T follicular helper cell (primary cell): ENCODE measurements around the gene MAN2A1.

Experiments
- DNase-seq: peaks from one replicate; pipeline ENCODE4 v3.0.0-alpha.2; 2020; ENCODE audit warnings: low read depth

Gene MAN2A1

DNA sequence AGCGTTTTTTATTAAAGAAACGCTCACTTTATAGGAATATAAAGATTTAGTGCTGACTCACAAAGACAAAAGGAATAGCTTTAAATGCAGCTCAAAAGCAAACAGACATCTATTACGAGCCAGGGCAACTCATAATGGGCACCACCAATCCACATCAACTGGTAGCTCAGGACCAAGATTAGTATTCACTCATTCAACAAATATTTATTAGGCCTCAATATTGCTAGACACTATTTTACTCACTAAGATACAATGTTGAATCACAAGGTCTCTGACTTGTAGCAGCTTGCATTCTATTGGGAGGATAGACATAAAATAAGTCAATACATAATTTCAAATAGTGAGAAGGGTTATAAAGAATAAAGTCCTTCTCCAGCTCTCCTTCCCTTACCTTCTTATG lies 8.0 kb upstream of the MAN2A1 start:
- DNase-seq: no peak

DNA sequence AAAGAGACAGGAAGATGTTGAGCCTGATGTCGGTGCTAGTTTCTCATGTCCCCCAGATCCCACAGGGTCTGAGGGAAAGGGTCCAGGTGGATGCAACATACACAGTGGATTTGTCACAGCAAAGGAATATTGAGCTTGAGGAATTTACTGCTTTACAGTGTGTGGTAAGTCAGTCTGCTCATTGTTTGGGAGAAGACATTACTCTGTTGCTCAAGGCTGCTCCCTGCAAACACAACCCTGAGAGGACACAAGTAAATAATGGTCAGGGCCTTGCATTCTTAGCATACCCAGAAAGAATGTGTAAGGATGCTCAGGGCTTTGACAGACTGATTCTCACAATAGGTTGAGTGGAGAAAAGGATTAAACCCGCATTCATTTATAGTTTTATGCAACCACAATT lies 7.3 kb upstream of the MAN2A1 start:
- no peak for DNase-seq

DNA sequence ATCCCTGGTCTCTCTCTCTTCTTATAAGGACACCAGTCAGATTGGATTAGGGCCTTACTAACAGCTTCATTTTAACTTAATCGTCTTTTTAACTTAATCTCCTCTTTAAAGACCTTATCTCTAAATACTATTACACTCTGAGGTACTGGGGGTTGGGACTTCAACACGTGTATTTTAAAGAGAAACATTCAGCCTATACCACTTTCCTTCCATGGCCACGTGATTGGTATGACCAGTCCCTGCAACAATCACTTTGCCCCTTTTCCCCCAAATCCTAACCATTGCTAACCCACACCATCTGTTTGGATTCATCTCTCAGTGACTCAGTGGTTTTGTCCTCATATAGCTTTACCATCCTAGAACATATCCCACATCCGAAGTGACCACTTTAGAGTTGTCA lies 3.8 kb upstream of the MAN2A1 start:
- DNase-seq: no peak

DNA sequence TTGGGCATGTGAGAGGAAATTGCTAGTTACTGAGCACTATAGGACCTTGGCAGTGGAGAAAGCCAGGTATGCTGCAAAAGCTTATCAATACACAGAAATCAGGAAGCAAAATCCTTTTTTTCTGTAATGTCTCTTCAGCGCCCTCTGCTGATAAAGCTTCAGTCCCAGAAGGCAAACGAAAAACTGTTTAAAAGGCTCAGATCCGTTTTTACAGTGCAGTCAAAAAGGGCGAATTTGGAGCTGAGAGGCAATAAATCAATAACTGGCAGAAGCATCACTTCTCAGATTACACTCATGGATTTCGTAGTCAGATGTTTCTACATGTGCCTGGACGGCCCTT lies 1.1 kb upstream of the MAN2A1 start:
- DNase-seq: no peak

DNA sequence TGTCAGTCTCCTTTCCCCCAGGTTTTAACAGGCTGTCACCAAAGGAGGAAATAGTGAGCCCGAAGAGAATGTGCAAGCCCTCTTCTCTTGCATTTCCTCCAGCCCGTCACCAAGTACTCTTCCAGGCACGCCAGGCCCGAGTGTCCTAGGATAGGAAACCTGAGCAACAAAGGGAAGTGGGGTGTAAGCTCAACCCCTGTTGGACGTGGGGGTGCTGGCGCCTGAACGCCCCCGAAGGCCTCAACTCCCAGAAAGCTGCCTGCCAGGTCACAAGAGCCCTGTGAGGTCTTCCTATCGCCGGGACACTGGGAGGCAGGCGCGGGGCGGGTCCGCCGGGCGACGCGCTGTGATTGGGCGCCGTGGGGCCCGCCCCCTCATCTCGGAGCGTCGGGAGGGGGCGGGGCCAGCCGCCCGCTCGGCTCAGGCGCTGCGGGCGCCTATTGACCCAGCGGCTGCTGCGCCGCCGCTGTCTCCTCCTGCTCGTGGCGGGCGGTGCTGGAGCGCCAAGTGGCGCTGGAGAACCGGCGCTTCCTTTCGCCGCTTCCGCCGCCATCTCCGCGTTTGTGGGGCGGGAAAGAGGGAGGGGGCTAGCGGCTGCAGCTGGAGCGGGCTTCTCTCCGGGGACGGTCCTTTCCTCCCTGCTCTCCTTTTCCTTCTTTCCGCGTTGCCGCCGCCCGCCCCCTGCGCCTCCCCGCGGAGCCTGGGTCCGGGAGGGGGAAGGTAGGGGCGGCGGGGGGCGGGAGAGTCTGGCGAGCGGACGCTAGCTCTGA lies 572 bp upstream of the MAN2A1 start:
- DNase-seq: peak; percentile 68

DNA sequence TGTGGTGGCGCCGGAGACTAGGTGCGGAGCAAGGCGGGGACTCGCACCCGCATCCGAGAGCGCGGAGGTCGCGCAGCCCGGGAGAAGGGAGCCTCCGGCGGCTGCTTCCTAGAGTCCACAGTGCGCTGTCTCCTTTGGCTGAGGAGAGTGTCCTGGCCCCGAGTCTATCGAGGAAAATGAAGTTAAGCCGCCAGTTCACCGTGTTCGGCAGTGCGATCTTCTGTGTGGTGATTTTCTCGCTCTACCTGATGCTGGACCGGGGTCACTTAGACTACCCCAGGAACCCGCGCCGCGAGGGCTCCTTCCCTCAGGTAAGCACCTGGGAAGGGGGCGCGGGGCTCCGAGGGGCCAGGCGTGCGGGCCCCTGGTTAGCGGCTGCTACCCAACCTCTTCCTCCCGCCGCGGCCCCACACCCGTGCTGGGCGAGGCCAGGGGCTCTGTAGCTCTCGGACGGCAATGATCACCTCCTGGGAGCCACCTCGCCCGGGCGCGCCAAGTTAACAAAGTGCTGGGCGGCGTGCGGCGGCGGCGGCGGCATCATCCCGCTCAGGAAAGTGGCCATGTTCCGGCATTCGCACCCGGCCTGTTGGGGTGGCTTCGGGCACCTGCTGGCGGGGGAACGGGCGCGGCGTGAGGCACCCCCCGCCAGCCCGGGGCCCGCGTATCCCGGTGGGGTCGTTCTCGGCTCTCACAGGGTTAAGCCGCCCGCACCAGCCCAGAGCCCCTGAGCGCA lies 681 bp downstream of the MAN2A1 start:
- peak; percentile 15 for DNase-seq

DNA sequence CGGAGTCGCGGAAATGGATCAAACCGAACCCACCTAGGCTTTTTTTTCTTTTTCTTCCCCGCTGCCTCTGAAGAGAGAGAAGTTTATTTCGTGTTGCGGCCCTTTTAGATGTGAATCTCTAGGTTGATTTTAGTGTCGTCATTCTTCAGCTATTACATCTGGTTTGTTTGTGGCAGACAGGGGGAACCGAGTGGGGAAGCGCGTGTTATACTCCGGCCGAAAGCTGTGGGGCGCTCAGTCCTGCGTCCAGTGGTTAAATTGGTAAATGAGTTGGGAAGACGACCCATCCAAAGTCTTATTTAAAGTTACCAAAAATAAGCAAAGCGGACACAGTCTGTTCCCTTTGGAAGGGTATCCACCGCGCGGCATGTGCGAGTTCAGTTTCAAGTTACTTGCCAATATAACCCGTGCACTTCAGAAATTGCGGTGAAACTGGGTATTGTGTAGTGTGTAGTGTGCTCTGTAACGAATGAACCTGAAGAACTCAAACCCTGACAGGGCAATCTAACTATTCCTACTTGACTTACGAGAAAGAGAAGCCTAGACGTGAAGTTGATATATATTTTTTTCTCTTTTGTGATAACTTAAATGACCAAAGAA lies 1.3 kb downstream of the MAN2A1 start:
- DNase-seq: peak; percentile 24

DNA sequence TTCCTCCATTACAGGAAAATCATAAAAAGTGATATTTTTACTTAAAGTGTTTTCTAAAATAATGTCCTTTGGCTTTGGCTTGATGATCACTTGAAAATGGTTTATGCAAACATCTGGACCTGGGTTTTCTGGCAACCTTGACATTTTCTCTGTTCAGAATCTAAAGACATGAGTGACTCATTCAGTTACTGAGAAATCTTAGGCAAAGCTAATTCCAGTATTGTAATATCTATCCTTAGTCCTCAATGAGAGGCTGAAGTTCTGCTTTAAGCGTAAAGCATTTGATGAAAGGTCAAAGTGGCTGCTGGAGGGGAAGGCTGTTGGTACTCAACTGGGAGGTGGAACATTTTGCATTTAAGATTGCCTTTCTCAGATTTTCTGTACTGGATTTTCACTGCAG lies 2.3 kb downstream of the MAN2A1 start:
- no peak for DNase-seq

DNA sequence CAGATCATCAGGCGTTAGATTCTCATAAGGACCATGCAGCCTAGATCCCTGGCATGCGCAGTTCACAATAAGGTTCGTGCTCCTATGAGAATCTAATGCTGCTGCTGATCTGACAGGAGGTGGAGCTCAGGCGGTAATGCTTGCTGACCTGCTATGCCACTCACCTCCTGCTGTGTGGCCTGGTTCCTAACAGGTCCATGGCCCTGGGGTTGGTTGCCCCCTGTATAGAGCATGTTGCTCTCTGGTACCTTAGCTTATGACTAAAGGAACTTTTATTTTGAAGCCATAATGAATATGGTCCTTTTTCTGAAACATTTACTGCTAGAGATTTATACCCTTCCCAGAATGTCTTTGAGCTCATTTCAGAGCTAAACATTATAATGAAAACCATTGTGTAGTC lies 3.1 kb downstream of the MAN2A1 start:
- no peak for DNase-seq

DNA sequence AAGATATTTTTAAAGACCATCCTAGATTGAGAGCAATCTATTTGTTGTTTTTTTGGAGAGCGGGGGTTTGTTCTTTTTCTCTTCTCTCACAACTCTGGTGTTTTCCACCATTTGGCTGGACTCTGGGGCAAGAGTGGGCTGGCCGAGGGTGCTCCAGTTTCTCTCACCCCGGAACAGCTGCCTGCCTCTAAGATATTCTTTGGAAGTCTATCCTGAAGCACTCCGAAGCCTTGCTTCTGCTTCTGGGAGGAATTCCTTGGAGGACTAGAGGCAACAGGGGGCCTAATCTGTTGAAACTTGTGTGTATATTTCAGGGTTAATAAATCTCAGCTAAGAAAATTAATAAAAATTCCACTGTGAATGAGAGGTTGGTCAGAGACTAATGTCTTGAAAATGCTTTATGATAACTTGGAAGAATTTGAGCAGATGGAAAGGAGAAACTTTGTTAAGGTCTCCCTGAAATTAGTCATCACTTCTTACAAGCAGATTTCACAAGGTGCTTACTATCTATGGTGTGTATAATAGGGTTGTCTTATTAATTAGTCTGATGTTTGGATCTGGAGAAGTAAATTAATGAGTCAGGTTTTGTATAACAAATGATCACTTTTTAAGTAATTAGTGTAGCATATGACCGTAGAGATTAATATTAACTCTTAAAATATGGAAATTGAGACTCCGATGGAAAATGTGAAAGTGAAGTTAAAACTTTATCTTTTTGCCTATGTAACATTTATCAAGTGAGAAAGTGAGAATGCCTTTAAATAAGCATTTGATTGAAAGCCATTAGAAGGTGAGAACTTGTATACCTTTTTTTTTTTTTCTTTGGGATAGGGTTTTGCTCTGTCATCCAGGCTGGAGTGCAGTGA lies 4.0 kb downstream of the MAN2A1 start:
- DNase-seq: no peak

DNA sequence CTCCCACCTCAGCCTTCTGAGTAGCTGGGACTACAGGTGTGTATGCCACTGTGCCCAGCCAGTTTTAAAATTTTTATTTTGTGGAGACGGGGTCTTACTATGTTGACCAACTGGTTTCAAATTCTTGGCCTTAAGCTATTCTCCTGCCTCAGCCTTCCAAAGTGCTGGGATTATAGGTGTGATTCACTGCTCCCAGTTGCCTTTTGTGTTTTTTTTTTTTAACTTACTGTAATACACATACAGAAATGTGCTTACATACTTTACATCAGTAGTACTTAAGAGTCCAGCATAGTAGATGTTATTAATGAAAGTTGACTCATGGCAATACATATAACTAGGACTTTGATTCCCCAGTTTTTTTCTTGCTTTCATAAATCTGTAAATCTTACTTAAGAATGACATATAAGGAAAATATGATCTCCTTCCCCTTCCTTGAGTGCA lies 4.7 kb downstream of the MAN2A1 start:
- DNase-seq: no peak

DNA sequence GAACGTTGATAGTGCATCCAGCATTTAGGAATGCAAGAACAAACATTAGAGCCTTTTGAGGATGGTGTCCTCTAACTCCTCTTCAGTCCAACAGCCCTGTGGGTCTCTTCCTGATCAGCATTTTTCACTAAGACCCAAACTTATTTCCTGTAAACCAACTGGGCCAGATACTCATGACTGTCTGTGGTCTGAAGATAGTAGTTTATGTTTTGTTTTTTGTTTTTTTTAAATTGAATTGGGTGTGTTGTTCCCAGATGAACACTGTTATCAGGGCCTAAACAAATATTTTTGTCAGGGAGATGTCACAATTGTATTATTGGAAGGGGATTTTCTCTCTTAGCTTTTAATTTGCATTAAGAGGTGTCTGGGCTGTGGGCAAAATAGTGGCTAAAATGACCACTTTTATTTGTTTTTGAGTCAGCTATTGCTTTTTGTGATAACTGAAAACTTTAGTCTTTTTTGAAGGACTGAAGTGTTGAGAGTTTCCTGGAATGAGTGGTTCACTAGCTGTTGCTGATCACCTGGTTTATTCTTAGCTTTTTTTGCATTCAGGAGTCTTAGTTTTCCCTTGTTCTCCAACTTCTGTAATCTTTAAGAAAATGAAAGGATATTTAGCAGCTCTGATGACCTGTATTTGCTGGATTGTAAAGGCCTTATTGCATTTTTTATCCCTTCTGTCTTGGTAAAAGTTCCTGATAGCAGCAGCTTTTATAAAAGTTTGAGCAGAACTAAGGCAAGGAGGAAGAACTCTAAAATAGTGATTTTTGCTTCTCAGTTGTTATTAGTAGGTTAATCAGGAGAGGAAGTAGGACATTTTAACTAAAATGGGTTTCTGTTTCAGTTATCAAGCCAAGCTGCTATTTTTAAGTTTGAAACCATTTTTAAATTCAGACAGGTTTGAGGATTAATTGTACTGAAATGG lies 5.5 kb downstream of the MAN2A1 start:
- DNase-seq: no peak

DNA sequence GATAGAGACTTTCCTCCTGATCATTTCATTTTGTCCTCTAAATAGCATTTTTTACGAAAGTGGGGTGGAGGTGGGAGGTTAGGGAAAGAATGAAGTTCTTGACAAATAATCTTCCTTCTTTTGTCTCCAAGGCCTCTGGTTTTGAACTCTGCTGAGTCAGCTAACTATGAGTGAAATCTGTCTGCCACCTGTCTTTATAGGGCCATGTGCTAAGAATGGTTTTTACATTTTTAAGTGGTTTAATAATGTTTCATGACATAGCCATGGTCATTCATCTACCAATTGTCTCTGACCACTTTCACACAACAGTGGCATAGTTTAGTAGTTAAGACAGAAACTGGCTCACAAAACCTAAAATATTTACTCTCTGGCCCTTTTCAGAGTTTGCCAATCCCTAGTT lies 7.6 kb downstream of the MAN2A1 start:
- no peak for DNase-seq

DNA sequence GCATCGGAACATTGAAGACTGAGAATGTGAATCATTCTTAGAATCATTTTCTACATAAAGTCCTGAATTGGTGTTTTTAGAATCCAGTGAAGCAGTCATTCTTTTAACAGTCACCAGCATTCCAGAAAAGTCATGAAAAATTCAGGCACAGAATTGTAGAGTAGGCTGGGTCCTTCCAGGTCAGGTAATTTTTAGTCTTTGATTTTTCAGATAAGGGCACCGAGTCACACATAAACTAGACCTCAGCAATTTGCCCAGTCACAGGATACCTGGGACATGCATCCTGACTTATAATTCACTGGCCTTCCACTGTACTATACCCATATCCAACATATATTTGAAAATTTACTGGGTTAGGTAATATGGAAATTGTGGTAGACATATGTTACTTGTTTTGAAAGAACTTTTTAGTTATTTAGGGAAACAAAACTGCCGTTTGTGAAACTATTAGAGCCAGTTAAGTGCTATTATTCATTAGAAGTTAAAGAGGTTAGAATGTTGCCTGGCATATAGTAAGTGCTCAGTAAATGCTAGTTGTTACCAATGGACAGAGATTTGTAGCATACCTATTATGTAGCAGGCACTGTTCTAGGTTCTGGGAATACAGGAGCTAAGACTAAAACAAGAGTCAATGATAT lies 10.9 kb downstream of the MAN2A1 start:
- no peak for DNase-seq

DNA sequence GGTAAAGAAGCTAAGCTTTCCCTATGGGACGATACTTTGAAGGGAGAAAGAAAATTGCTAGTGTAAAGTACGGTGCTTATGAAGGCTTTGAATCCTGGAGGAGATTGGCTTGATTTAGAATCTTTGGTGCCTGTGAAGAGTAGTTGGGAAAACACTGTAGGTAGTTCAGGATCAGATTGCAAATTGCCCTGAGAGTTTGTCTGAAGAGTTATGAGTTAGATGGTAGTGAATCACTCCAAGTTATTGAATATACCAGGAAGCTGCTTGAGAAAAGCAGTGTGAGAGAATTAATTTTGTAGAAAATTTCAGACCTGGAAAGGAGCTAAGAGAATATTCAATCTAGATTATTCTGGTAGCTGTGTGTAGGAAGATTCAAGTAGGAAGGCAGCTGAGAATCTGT lies 11.5 kb downstream of the MAN2A1 start:
- no peak for DNase-seq

DNA sequence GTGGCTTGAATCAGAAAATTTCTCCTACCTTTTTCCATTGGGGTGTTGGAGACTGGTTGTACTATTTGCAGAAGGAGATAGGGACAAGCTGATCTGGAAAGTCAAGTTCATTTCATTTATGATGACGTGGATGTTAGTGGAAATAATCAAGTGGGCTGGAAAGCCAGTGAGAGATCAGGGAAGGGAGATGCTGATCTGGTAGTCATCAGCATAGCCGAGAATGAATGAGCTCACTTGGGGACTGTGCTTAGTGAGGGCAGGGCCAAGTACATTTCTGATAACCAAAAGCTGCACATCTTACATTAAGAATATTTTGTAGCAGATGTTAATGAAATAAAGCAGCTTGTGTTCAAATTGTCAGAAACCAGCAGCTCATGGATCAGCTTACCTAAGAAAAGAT lies 12.1 kb downstream of the MAN2A1 start:
- no peak for DNase-seq

DNA sequence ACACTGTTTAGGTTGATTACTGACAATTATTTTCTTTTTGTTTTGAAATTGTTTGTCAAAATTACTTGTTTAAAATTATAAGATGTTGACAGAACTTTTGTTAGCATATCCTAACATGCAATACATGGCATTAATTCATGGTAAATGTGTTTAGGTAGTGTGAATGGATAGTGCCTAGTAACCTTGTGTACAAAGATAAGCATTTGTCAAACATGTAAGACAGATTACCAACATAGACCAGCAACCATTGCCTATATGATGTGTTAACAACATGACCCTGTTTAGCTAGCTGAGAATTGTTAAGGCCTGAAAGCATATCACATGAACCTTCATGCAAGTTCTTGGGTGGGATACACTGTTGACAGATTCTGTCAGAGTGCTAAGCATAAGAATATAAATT lies 13.4 kb downstream of the MAN2A1 start:
- DNase-seq: no peak

DNA sequence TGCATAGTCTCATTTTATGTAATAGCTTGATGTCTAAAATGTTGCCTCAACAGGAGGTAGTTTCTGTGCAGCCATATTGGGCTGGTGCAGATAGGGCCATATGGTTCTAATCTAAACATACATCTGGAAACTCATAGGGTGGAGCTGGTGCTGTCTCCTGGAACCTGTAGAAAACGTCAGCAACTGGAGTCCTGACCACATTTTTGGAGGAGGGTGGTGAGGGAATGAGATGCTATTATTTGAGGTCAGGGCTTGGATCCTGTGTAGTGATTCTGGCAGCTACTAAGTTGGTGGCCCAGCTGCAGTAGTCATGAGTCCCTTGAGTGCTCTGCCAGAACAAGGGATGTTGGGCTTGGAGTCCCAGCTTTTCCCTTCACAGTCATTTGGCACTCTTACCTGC lies 14.1 kb downstream of the MAN2A1 start:
- no peak for DNase-seq

DNA sequence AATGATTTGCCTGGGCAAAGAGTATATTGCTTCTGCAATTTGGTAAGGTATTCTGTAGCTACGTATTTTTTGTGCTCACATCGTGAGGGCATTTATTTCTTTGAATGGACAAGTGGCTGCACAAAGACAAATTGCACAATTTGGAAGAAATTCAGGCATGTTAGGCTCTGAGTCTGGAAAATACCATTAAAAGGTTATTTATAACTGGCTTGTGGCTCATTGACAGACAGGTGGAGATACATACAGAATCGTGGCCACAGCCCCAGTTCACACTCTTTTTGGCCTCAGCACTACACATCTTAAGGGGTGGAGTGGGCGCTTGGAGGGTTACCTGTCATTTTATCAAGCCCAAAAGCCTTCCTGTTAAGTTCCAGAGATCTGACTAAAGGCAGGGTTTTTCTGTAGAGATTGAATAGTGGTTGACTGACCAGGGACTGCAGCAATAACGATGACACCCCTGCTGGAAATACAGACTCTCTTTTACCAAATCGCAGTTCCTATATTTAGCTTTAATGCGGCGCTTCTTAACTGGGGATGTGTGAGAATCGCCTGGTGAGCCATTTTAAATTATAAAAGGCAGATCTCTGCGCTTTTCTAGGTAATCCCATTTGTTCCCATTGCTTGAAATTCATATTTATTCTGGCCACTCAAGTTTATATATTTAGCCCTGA lies 14.7 kb downstream of the MAN2A1 start:
- DNase-seq: no peak

DNA sequence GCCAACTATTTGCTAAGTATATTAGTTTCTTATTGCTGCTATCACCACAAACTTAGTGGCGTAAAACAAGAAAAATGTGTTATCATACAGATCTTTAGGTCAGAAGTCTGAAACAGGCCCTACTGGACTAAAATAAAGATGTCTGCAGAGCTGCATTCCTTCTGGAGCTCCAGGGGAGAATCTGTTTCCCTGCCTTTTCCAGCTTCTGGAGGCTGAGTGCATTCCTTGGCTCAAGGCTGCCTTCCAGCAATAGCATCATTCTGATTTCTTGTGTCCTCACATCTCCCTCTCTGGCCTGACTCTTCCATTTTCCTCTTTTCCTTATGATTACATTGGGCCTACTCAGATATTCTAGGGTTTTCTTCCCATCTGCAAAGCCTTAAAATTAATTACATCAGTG lies 15.9 kb downstream of the MAN2A1 start:
- DNase-seq: no peak
